ENCODE data around the gene ABR. TPM values are rescaled to one million over a fixed set of nuclear protein-coding genes. Genes with fewer than 3 reads are reported as not detected.

Gene ABR
- total and polyA plus RNA-seq, 2 of the 8 experiments (the other 6 are each of a cell fraction or from before 2014, with no cell fraction given) = 44.8 to 47.2 TPM

DNA sequence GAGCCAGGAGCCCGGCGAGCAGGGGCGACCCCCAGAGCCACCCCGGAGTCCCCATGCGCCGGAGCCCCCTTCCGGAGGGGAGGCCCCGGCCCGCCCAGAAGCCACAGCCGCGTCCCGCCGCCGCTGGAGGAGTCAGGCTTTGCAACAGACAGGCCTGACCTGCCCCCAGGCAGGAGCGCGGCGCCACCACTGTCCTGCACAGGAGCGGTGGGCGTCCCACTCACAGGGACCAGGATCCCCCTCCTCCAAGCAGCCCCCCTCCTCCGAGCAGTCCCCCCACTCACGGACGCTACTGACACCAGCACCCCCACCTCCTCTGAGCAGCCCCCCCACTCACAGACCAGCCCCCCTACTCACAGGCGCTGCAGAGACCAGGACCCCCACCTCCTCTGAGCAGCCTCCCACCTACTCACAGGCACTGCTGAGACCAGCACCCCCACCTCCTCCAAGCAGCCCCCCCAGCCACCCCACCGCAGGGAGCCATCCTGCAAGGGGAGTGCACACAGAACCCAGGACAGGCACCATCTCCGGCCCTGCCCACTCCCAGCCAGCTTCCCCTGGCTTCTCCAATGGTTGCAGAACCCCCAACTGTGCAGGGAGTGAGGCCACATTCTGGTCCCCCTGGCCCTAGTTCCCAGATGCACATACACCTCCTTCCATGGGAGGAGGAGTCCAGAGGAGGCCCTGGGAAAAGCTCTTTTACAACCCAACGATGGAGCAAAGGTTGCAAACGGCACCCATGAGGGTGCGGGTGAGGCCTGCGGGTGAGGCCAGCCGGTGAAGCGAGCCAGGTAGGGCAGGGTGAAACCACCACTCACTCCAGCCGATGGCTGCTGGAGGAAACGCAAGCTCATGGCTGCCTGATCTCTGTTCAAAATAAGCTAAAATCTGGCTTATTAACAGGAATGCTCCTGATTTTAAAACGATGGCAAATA is 69.9 kb downstream of the ABR start:
- Histone ChIP-seq H3K27ac (ENCODE audit: low read depth, low read length) (no peak overlapping the region), H2AFZ (ENCODE audit: low read length) (no peak overlapping the region)
- TF ChIP-seq HDAC2 (IDR thresholded peaks at IDR 0.05; ENCODE audit: borderline replicate concordance in 1 of 2, low read depth in 2 of 2, low read length in 2 of 2) (no peak), SIN3A (conservative IDR thresholded peaks at IDR 0.05 in 1 of 2, IDR thresholded peaks at IDR 0.05 in 1 of 2; ENCODE audit: low read depth in 1 of 2, low read length in 2 of 2) (no peak), SUZ12 (IDR thresholded peaks at IDR 0.05; ENCODE audit: low read length) (no peak), TEAD4 (IDR thresholded peaks at IDR 0.05; ENCODE audit: low read depth, low read length) (no peak), RAD21 (IDR thresholded peaks at IDR 0.05 in 1 of 2, conservative IDR thresholded peaks at IDR 0.05 in 1 of 2; ENCODE audit: low read depth in 2 of 2, low read length in 2 of 2) (no peak), KDM4A (IDR thresholded peaks at IDR 0.05; ENCODE audit: low read depth, low read length, severe bottlenecking) (no peak), EP300 (IDR thresholded peaks at IDR 0.05; ENCODE audit: borderline replicate concordance in 1 of 2, low read depth in 2 of 2, low read length in 2 of 2) (no peak), POU5F1 (IDR thresholded peaks at IDR 0.05; ENCODE audit: low read depth, low read length) (no peak)

More for the DNA sequence above, 69.9 kb downstream of the ABR start:
- POLR2A ChIA-PET (ENCODE audit: partially characterized antibody) = interaction anchor here (0.5 to 1.5 kb wide), 10 partner anchors 9 to 607 kb away, joined by 3 to 4 read pairs (median 3); no protein-coding TSS in a partner anchor
- FAIRE-seq (no peak), DNase-seq (ENCODE audit: low read depth in 1 of 2, low spot score in 2 of 2) (peak in 1 of 2 experiments; percentile 63)
- Histone ChIP-seq H3K14ac (ENCODE audit: insufficient read length) (no peak overlapping the region), H3K4me3 (ENCODE audit: extremely low read depth in 1 of 4, insufficient read depth in 2 of 4, low read depth in 3 of 4, low read length in 4 of 4) (peak overlapping the region; percentile 47 to 84 (median 50); a peak in 5 of 8 replicates), H3K56ac (replicated peaks; ENCODE audit: insufficient read length, low read depth, low read length) (no peak overlapping the region), H4K5ac (ENCODE audit: insufficient read length, low read depth, low read length) (no peak overlapping the region), H3K4ac (replicated peaks; ENCODE audit: insufficient read length, low read depth, low read length) (no peak overlapping the region), H3K23ac (ENCODE audit: insufficient read length) (no peak overlapping the region), H2BK15ac (ENCODE audit: low read length) (no peak overlapping the region), H3K79me1 (ENCODE audit: low read depth, low read length) (peaks cover 6% of the 10 kb centered on the region; the same call in 1 of the 2 replicates), H3K27me3 (replicated peaks in 1 of 4; ENCODE audit: control insufficient read depth in 3 of 4, extremely low read depth in 1 of 4, insufficient read depth in 3 of 4, low read length in 3 of 4) (peaks cover 0 to 10% (median 7%) of the 10 kb centered on the region in 4 experiments; a peak in 5 of 7 replicates), H3K18ac (ENCODE audit: extremely low read depth, low read length) (peak overlapping the region; percentile 60; the same call in 1 of the 2 replicates), H2BK20ac (ENCODE audit: low read length) (0 out of 2 replicates have a peak overlapping the region, but pooled peaks have one; percentile 21), H3K36me3 (ENCODE audit: control insufficient read depth in 2 of 4, insufficient read depth in 4 of 4, low read length in 3 of 4) (no peaks in the 10 kb centered on the region), H3K4me1 (replicated peaks in 1 of 4; ENCODE audit: control insufficient read depth in 3 of 4, insufficient read depth in 4 of 4, low read length in 3 of 4) (peaks cover 0 to 29% (median 22%) of the 10 kb centered on the region in 4 experiments; a peak in 6 of 7 replicates), H4K91ac (replicated peaks; ENCODE audit: insufficient read length, low read length) (no peak overlapping the region), H3K23me2 (ENCODE audit: low read depth, low read length) (peaks cover 12% of the 10 kb centered on the region; the same call in 1 of the 2 replicates), H3K9me3 (ENCODE audit: insufficient read depth in 2 of 2, low read depth in 1 of 2, low read length in 1 of 2) (no peaks in the 10 kb centered on the region), H2BK120ac (replicated peaks; ENCODE audit: low read depth, low read length) (no peak overlapping the region), H3K79me2 (ENCODE audit: control insufficient read depth in 1 of 2, insufficient read depth in 2 of 2, low read length in 2 of 2) (no peaks in the 10 kb centered on the region), H4K20me1 (replicated peaks in 1 of 2; ENCODE audit: control insufficient read depth in 1 of 2, insufficient read depth in 2 of 2, low read length in 2 of 2) (peaks cover 4 to 10% of the 10 kb centered on the region in 2 experiments), H3K4me2 (ENCODE audit: insufficient read depth in 1 of 2, low read depth in 2 of 2, low read length in 2 of 2) (peak overlapping the region; percentile 67 to 98), H3K9ac (replicated peaks in 1 of 4; ENCODE audit: extremely low read depth in 1 of 4, low read depth in 3 of 4, low read length in 3 of 4) (no peak overlapping the region), H4K8ac (ENCODE audit: extremely low read depth, insufficient read depth, low read length) (peak overlapping the region; percentile 90; the same call in 1 of the 2 replicates), H2BK12ac (ENCODE audit: low read depth, low read length) (no peak overlapping the region; the same call in 1 of the 2 replicates), H2BK5ac (ENCODE audit: low read depth, low read length) (no peak overlapping the region), H2AK5ac (ENCODE audit: low read depth, low read length) (no peak overlapping the region)
- CTCF ChIA-PET (ENCODE audit: partially characterized antibody) = interaction anchor here (0.7 to 6.8 kb wide), 8 partner anchors 13 to 55 kb away, joined by 3 to 29 read pairs (median 4); no protein-coding TSS in a partner anchor
- 39% methylated on average over 18 of the region's 34 CpGs; no CpG with 5 or more reads in 1 of the 2 experiments for WGBS, 2 experiments (ENCODE audit: extremely low coverage in 1 of 2, insufficient coverage in 1 of 2, insufficient read length in 1 of 2, insufficient replicate concordance in 2 of 2, low coverage in 1 of 2, low lambda C conversion rate in 2 of 2, missing lambda C conversion rate in 1 of 2)
